Astrocyte of the cerebellum (primary cell): Measurements from ENCODE around the gene ATXN7.

Experiments
- DNase-seq: peaks from one replicate; pipeline ENCODE4 v3.0.0-alpha.2; 2011; ENCODE audit warnings: low read depth
- H3K4me3 ChIP-seq: 2 replicates; pipeline ENCODE4 v1.5.1; 2011; ENCODE audit warnings: mild to moderate bottlenecking, low read depth, low read length, moderate library complexity
- in situ Hi-C: cut with HindIII; loops from 2 replicates; pipeline ENCODE4 v1.10.0; 2017; ENCODE audit warnings: low sequenced_read_pairs
- TF ChIP-seq, protein P1 (sequence below): IDR thresholded peaks from 2 replicates; pipeline ENCODE4 v1.5.1; 2012; ENCODE audit warnings: low read length, low read depth, moderate library complexity, mild to moderate bottlenecking; ENCODE audit errors: missing control alignments

The ATXN7 gene

GRCh38 chr3:63849175-63849574 is 14.5 kb upstream of the ATXN7 start:
- in situ Hi-C loops: no loop called here
- H3K4me3 ChIP-seq: no peak overlapping the region
- no peak for DNase-seq
- TF ChIP-seq, protein P1, sequence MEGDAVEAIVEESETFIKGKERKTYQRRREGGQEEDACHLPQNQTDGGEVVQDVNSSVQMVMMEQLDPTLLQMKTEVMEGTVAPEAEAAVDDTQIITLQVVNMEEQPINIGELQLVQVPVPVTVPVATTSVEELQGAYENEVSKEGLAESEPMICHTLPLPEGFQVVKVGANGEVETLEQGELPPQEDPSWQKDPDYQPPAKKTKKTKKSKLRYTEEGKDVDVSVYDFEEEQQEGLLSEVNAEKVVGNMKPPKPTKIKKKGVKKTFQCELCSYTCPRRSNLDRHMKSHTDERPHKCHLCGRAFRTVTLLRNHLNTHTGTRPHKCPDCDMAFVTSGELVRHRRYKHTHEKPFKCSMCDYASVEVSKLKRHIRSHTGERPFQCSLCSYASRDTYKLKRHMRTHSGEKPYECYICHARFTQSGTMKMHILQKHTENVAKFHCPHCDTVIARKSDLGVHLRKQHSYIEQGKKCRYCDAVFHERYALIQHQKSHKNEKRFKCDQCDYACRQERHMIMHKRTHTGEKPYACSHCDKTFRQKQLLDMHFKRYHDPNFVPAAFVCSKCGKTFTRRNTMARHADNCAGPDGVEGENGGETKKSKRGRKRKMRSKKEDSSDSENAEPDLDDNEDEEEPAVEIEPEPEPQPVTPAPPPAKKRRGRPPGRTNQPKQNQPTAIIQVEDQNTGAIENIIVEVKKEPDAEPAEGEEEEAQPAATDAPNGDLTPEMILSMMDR: no peak

DNA sequence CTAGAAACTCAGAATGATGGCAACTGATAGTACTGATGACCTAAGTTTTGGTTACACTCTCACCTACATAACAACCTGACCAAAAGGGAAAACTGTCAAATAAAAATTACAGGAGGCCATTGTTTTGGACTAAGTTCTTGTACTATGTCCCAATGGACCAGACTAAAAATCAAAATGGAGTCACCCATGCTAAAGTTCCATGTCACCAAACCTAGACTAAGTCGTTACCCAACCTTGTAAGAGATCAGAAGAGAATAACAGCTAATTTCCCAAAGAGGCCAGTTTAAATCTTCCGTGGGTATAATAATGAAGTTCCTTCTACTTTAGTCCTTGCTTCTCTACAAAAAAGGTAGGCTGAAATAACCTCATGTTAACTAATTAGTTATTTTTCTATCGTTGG is 12.4 kb upstream of the ATXN7 start:
- no peak for DNase-seq
- TF ChIP-seq, protein P1: no peak
- H3K4me3 ChIP-seq: no peak overlapping the region
- in situ Hi-C loops: no loop called here

DNA sequence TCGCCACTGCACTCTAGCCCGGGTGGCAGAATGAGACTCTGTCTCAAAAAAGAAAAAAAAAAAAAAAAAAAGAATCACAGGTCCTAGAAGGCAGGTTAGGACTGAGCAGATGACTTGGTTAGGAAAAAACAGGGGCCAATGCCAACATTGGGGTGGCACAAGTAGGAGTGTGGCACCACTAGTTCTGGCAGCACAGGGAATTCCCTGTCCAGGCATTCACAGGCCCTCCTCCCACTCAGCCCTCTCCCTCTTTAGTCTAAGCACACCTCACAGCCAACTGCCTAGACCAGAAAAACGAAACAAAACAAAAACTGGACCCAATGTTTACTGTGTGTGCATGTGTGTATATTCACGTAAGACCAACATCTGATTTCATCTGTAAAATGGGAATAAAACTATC is 10.6 kb upstream of the ATXN7 start:
- no peak for DNase-seq
- TF ChIP-seq, protein P1: no peak
- in situ Hi-C loops: no loop called here
- H3K4me3 ChIP-seq: no peak overlapping the region

DNA sequence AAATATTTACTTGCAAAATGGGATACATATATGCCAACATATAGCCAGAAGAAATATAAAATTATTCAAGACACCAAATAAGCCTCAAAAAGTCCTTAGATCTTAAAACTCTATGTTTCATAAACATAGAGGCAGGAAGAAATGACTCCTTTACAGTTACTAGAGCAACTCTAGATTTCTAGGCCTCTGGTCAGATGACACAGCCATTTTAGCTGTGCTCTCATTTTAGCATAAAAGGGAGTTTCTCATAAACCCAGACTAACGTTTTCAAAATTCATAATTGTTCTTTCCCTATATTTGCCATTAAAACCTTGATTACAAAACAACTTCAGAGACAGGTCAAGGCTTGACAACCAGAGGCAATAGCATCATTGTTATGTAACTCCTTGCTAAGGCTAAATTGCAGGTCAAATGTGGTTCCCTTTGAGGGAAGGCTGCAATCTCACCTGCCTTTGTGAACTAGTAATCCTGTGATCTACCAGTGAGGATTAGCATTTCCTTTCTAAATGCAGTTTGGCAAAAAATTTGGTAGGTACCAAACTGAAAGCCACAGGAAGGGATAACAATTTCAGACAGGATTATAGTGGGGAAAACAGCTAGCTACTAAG is 8.2 kb upstream of the ATXN7 start:
- in situ Hi-C loops: no loop called here
- no peak overlapping the region for H3K4me3 ChIP-seq
- TF ChIP-seq, protein P1: no peak
- no peak for DNase-seq

DNA sequence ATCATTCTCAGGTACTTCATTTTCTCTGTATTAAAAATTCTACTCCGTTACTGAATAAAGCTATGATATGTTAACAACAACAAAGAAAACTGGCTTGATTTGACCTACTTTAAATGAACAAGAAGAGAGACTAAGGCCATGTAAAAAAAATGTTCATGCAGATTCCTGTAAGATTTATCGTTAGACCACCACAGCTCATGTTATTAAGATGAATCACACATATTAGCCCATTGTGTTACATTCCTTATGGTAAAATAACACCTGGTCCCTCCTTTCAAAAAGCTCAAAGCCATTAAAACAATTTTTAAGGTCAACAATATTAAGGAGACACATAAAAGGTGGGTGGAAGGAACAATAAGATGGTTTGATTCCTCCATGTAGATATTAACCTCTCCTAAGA is 6.4 kb upstream of the ATXN7 start:
- in situ Hi-C loops: no loop called here
- H3K4me3 ChIP-seq: no peak overlapping the region
- TF ChIP-seq, protein P1: no peak
- peak; percentile 11 for DNase-seq

GRCh38 chr3:63860776-63861175 is 2.9 kb upstream of the ATXN7 start:
- TF ChIP-seq, protein P1: no peak
- H3K4me3 ChIP-seq: no peak overlapping the region
- in situ Hi-C loops: no loop called here
- no peak for DNase-seq
